DOHH2 (cell line): ENCODE data around the gene ZNF101.

Source experiments
- H3F3A ChIP-seq: fragments of 200-600 bp; sonication (generic), shearing (Covaris generic); 2 replicates; pipeline ENCODE4 v1.6.0; 2016; ENCODE audit warnings: antibody characterized with exemption, mild to moderate bottlenecking; ENCODE audit not compliant: control insufficient read depth, insufficient read depth
- H3K27ac ChIP-seq: fragments of 200-600 bp; sonication (generic); 2 replicates; pipeline ENCODE4 v1.5.1; 2014; ENCODE audit warnings: low read depth, mild to moderate bottlenecking, low read length, moderate library complexity
- H3K27me3 ChIP-seq: fragments of 200-600 bp; sonication (generic); 2 replicates; pipeline ENCODE4 v1.6.1; 2014; ENCODE audit warnings: mild to moderate bottlenecking, low read length, mixed read lengths; ENCODE audit not compliant: control insufficient read depth
- H3K36me3 ChIP-seq: fragments of 200-600 bp; sonication (generic); 2 replicates; pipeline ENCODE4 v1.6.1; 2014; ENCODE audit warnings: mild to moderate bottlenecking, low read length, moderate library complexity, mixed read lengths; ENCODE audit not compliant: control insufficient read depth
- H3K4me1 ChIP-seq: fragments of 200-600 bp; sonication (generic); 2 replicates; pipeline ENCODE4 v1.6.1; 2014; ENCODE audit warnings: mild to moderate bottlenecking, low read length, mixed read lengths; ENCODE audit not compliant: control insufficient read depth
- H3K4me2 ChIP-seq: fragments of 200-600 bp; sonication (generic); 2 replicates; pipeline ENCODE4 v1.6.0; 2014; ENCODE audit warnings: mild to moderate bottlenecking, low read length, moderate library complexity
- H3K4me3 ChIP-seq: fragments of 200-600 bp; sonication (generic); 2 replicates; pipeline ENCODE4 v1.5.1; 2014; ENCODE audit warnings: mild to moderate bottlenecking, low read length, mixed read lengths
- H3K79me2 ChIP-seq: fragments of 200-600 bp; sonication (generic); 2 replicates; pipeline ENCODE4 v1.6.1; 2014; ENCODE audit warnings: mild to moderate bottlenecking, low read length, mixed read lengths; ENCODE audit not compliant: control insufficient read depth
- H3K9me2 ChIP-seq: fragments of 200-600 bp; sonication (generic); replicated peaks from 2 replicates; pipeline ENCODE4 v1.6.1; 2014; ENCODE audit warnings: mild to moderate bottlenecking, low read length, mixed read lengths; ENCODE audit not compliant: control insufficient read depth
- H3K9me3 ChIP-seq: fragments of 200-600 bp; sonication (generic); 2 replicates; pipeline ENCODE4 v1.6.1; 2014; ENCODE audit warnings: antibody characterized with exemption, low read length, mixed read lengths; ENCODE audit not compliant: control insufficient read depth, insufficient read depth
- H4K20me1 ChIP-seq: fragments of 200-600 bp; sonication (generic); 2 replicates; pipeline ENCODE4 v1.6.0; 2014; ENCODE audit warnings: low read depth, mild to moderate bottlenecking, antibody characterized with exemption, low read length, moderate library complexity; ENCODE audit not compliant: control insufficient read depth, insufficient read depth
- CTCF ChIP-seq: fragments of 200-600 bp; sonication (generic); IDR thresholded peaks from one replicate; pipeline ENCODE4 v1.5.1; 2014; ENCODE audit warnings: antibody characterized with exemption, mild to moderate bottlenecking, low read depth, low read length; ENCODE audit not compliant: poor library complexity, severe bottlenecking
- EZH2phosphoT487 ChIP-seq: fragments of 200-600 bp; sonication (generic); IDR thresholded peaks from 2 replicates; pipeline ENCODE4 v1.6.1; 2017; ENCODE audit warnings: borderline replicate concordance, mild to moderate bottlenecking, antibody characterized with exemption, low read length, moderate library complexity, mixed read lengths

ZNF101 gene

GRCh38 chr19:19642506-19643157 is 26.0 kb upstream of the ZNF101 start:
- no peaks in the 10 kb centered on the region for H3K9me3 ChIP-seq
- peaks cover 23% of the 10 kb centered on the region for H3K4me1 ChIP-seq
- H4K20me1 ChIP-seq = no peaks in the 10 kb centered on the region
- H3K4me2 ChIP-seq = peak overlapping the region; percentile 91
- H3F3A ChIP-seq = peaks cover 11% of the 10 kb centered on the region
- peak overlapping the region; percentile 85 for H3K4me3 ChIP-seq
- H3K27ac ChIP-seq = peak overlapping the region; percentile 80
- TF ChIP-seq CTCF = no peak
- TF ChIP-seq EZH2phosphoT487 = no peak
- H3K36me3 ChIP-seq = peaks cover 61% of the 10 kb centered on the region
- peaks cover 19% of the 10 kb centered on the region for H3K79me2 ChIP-seq
- H3K27me3 ChIP-seq = no peaks in the 10 kb centered on the region
- no peaks in the 10 kb centered on the region for H3K9me2 ChIP-seq

GRCh38 chr19:19643158-19644053 is 25.2 kb upstream of the ZNF101 start, which contains the start of gene GMIP:
Gene GMIP (minus strand): TSS chr19:19643657. CDS start chr19:19643529, 128 bp downstream.
- Histone ChIP-seq H4K20me1 (no peaks in the 10 kb centered on the region), H3K27me3 (no peaks in the 10 kb centered on the region), H3K27ac (peak within 1 kb of the TSS; percentile 80), H3K36me3 (peaks cover 64% of the 10 kb centered on the region), H3F3A (peaks cover 11% of the 10 kb centered on the region), H3K9me2 (no peaks in the 10 kb centered on the region), H3K79me2 (peaks cover 19% of the 10 kb centered on the region), H3K4me3 (peak within 1 kb of the TSS; percentile 85), H3K4me2 (peak within 1 kb of the TSS; percentile 91), H3K9me3 (no peaks in the 10 kb centered on the region), H3K4me1 (peaks cover 23% of the 10 kb centered on the region)
- peak; percentile 94 for TF ChIP-seq CTCF
- no peak for TF ChIP-seq EZH2phosphoT487

- Histone ChIP-seq H3F3A (peaks cover 11% of the 10 kb centered on the region), H4K20me1 (no peaks in the 10 kb centered on the region), H3K4me2 (peak overlapping the region; percentile 91), H3K9me2 (no peaks in the 10 kb centered on the region), H3K4me3 (peak overlapping the region; percentile 85), H3K27me3 (no peaks in the 10 kb centered on the region), H3K79me2 (peaks cover 19% of the 10 kb centered on the region), H3K9me3 (no peaks in the 10 kb centered on the region), H3K36me3 (peaks cover 64% of the 10 kb centered on the region), H3K27ac (peak overlapping the region; percentile 80), H3K4me1 (peaks cover 23% of the 10 kb centered on the region)
- TF ChIP-seq EZH2phosphoT487 (no peak), CTCF (peak; percentile 17)
Observed at GRCh38 chr19:19644054-19644388, 24.6 kb upstream of the ZNF101 start.
